H1 (cell line): ENCODE results near the gene ESR1.

Experiments used
- EP300 ChIP-seq, 2 experiments: IDR thresholded peaks; 1 replicate in 1 of 2; 2 replicates in 1 of 2; pipeline ENCODE4 v1.6.1; 2011 to 2012; ENCODE audit warnings: low read depth in 2 of 2, low read length in 2 of 2, mild to moderate bottlenecking in 2 of 2, borderline replicate concordance in 1 of 2, inconsistent platforms in 1 of 2, moderate library complexity in 1 of 2
- HDAC6 ChIP-seq: IDR thresholded peaks from one replicate; pipeline ENCODE4 v1.7.1; 2012; ENCODE audit warnings: low read depth, mild to moderate bottlenecking, inconsistent platforms, low read length, moderate library complexity
- POLR2A ChIP-seq, 2 experiments: IDR thresholded peaks; 1 replicate in 1 of 2; 2 replicates in 1 of 2; pipeline ENCODE4 v1.6.1; 2011; ENCODE audit warnings: low read depth in 2 of 2, low read length in 2 of 2, mild to moderate bottlenecking in 2 of 2; ENCODE audit errors: control extremely low read depth in 1 of 2
- TAF7 ChIP-seq: optimal IDR thresholded peaks from 2 replicates; pipeline ENCODE3; 2011; ENCODE audit warnings: low read depth, mild to moderate bottlenecking, inconsistent platforms, low read length, moderate library complexity, borderline replicate concordance
- YY1 ChIP-seq: IDR thresholded peaks from 2 replicates; pipeline ENCODE4 v1.6.1; 2011; ENCODE audit warnings: low read depth, mild to moderate bottlenecking, low read length

DNA sequence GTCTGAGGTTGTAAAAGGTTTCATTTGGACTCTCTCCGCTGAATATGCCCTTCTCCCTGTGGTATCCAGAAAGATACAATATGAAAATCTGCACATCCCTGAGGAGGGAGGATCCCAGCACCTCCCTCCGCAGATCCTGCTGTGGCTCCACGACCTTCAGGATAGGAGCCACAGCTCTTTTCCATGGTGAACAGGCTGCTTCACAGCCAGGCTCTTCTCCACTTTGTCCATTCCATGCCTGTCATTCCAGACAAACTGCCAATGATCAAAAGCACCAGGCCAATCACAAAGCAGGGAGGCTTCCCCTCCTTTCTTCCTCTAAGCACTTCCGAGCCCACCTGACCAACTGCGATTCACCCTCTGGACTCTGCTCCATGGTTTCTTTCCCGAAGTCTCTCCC, 339.8 kb downstream of the ESR1 start:
- TF ChIP-seq TAF7 (no peak), YY1 (no peak), EP300 (IDR thresholded peaks at IDR 0.05; ENCODE audit: borderline replicate concordance in 1 of 2, low read depth in 2 of 2, low read length in 2 of 2) (no peak), POLR2A (IDR thresholded peaks at IDR 0.05; ENCODE audit: control extremely low read depth in 1 of 2, low read depth in 2 of 2, low read length in 2 of 2) (no peak), HDAC6 (no peak)
